NCI-H2107 treated with DMSO at 0.1 percent for 48 hours (cell line): ENCODE measurements around the gene SLC16A11.
"Not testable (repeated sequence)": the region's sequence is repeated elsewhere in the genome, so short reads cannot be mapped to it uniquely, and the experiment has no call there.

ENCODE experiments used
- DNase-seq: peaks from one replicate; lab custom pipeline; 2025; ENCODE audit not compliant: unreplicated experiment; lab: John Stamatoyannopoulos, UW

The SLC16A11 gene

GRCh38 chr17:7010523-7010922 lies 33.4 kb downstream of the SLC16A11 start:
- no peak for DNase-seq

- DNase-seq: no peak
Observed at GRCh38 chr17:7007143-7007542, 36.7 kb downstream of the SLC16A11 start.

DNA sequence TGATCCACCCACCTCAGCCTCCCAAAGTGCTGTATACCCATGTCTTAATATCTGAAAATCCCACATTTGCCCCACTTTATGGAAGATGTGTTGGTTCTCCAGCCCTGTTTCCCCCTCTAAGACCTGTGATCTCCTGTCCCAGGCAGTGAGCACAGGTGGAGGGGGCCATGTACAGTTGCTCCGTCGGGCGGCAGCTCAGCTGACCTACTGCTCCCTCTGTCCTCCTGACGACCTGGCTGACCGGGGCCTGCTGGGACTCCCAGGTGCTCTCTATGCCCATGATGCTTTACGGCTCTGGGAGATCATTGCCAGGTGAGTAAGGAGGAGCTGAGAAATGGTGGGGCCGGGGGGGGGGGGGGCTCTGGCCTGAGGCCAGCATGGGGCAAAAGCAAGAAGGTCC lies 38.2 kb downstream of the SLC16A11 start:
- no peak for DNase-seq

DNA sequence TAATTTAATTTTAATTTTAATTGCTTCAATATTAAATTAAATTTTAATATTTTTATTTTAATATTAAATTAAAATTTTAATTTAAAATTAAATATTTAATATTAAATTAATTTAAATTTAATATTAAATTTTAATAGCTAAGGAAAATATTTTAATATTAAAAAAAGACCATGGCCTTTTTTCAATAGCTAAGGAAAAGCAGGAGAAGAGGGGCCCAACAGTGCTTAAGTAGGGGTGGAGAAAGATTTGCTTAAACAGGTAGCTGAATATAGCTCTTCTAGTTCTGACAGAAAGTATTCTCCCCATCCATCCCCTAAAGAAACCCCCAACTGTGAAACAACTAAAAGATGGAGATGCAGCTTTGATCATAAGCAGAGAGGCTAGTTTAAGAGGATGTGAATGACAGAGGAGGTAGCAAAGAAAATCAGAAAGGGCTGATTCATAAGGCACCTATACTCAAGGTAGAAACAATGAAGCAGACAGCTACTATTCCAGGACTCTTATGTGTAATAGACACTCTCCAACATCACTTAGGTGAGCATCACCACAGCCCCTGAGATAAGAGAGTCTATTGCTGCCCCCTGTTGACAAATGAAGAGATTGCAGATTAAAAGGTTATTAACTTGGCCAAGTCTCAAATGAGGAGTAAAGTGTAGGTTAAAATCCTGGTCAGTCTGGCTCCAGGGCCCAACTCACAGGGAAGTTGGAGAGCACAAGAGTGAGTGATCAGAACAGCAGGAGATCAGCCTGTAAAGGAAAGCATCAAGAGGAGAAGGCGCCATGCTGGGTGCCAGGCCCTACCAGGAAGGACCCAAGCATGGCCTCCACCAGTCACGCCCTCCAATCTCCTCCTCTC lies 39.3 kb downstream of the SLC16A11 start:
- DNase-seq: peak; percentile 64

DNA sequence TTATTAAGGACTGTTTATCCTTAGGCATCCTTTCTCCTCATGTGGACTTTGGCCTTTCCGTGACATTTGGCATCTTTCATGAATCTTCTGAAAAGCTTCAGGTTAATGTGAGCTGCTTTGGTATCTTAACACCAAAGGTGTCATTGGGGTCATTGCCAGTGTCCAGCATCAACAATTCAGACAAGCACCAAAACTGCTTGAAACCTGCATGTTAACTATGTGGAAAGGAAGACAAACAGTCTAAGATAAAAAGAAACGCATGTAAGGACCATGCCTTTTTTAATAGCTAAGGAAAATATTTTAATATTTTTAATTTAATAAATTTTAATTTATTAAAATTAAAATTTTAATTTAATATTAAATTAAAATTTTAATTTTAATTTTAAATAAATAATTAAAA lies 40.1 kb downstream of the SLC16A11 start:
- DNase-seq: no peak

GRCh38 chr17:7002288-7003047 lies 41.4 kb downstream of the SLC16A11 start:
- DNase-seq: no peak

DNA sequence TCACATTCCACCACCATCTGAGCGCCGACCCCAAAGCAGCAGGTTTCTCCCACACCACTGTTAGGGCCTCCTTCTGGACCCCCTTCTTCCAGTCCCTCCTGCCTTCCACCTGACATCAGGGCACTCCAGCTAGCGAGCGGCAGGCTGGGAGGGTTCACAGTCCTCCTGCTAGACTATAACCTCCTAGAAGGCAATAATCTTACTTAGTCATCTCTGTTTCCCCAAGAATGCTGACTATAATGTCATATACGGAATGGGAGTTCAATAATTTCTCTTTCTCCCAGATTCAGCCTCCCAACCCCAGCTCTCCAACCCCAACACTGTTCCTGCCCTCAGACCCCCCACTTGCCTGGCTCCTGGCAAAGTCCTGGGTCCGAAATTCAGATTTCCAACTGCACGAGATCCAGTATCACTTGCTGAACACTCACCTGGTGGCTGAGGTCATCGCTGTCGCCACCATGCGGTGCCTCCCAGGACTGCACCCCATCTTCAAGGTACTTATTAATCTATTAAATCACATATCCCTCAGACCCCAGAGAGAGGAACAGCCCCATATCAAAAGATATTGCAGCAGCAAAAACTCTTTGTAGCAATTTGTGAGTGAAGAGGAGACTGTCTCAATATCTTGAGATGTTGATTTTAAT lies 42.5 kb downstream of the SLC16A11 start:
- DNase-seq: peak; percentile 0

GRCh38 chr17:6998855-6999508 lies 44.9 kb downstream of the SLC16A11 start:
- DNase-seq: no peak

DNA sequence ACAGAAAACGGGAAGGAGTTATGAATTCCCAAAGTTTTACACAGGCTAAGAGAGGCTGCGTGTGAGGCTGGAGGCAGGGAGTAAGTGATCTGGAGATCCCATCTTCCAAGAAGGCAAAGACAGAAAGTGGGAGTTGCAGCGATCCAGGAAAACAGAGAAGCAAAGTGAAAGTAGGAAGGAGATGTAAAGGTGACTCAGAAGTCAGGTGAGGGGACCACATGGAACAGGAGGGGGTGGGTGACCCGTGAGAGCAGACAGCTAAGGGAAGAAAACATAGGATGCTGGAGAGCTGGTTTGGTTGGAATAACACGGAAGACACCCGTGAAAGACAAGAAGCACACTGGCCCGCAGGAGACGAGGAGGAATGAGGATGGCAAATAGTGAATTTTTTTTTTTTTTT lies 46.7 kb downstream of the SLC16A11 start:
- DNase-seq: no peak

DNA sequence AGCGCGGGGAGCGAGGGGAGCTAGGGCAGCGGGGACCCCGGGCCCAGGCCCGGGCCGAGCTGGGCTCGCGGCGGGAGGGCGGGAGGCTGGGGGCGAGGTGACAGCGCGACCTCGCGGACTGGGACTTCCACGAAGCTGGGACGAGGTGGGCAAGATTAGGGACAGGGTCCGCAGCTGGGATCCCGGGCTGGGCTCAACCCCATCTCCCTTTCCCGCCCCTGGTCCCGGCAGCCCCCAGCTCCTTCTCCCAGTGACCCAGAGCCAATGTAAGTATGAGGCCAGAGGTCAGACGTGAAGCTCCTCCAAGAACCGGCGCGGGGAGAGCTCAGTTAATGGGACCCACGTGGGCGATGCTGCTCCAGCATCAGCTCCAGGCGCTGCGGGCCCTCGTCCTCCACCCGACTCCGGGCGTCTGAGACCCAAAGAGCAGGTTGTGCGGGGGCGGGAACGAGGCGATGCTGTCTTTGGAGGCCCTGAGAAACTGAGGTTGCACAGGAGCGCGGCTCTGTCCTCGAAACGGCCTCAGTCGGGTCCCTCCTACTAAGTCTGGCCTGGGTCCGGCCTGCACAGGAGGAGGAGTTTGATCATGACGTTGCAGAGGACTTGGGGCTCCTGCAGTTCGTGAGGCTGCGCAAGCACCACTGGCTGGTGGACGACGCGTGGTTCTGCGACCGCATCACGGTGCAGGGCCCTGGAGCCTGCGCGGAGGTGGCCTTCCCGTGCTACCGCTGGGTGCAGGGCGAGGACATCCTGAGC lies 47.5 kb downstream of the SLC16A11 start:
- DNase-seq: no peak

DNA sequence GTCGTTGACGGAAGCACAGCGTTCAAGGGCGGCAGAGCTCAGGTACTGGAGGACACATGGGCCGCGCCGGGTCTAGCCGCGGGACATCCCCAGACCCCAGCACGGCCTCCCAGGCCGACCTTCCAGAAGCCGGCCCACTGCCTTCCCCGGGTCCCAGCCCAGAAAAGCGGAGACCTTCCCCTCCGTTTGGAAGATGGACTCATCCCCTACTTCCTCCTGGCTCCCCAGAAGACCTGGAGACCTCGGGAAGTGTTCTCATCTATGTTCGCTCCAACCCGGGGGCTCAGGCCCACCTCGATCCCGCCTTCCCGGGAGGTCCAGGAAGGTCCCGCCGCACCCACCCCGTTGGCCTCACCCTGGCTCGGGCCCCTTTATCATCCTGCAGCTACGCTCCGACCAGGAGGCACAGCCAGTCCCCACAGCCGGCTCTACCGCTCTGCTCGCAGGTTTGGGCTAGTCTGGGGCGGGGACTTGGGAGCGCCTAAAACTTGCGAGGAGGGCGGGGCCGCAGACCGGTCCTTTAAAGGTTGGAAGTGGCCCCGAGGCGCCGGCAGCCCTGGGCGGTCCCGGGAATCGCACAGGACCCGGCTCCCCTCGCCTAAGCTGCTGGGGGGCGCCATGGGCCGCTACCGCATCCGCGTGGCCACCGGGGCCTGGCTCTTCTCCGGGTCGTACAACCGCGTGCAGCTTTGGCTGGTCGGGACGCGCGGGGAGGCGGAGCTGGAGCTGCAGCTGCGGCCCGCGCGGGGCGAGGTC lies 48.2 kb downstream of the SLC16A11 start, which contains the start of gene ALOX12:
Gene ALOX12 (plus strand): TSS at position 550 of the 756 bp plus-strand sequence. CDS start 69 bp downstream, at position 619.
- no peak for DNase-seq

DNA sequence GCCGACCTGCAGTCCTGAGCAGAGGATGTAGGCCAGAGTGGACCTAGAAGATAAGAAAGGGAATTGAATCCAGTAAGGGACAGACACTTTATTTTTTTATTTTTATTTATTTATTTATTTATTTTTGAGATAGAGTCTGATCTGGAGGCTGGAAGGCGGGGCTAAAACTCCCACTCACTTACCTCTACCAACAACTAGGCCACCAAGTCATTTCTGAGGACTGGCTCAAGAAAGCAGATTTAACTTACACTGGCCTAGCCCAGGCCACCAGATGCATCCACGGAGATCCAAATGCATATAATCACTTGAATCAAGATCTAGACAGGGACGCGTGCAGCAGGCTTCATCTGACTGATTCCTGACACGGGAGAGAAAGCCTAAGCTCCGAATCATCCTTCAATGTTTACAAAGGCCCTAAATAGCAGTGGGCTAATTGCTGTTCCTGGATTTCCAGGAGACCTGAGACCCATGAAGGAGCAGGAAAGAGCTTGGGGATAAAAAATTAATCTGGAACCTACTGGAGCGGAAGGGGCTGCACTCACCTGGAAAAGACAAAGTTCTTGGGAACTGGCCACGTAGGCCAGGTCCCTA lies 49.1 kb downstream of the SLC16A11 start:
- DNase-seq: no peak

- DNase-seq: no peak
Observed at GRCh38 chr17:6994118-6994598, 49.7 kb downstream of the SLC16A11 start.

GRCh38 chr17:6993613-6994056 lies 50.3 kb downstream of the SLC16A11 start:
- DNase-seq: not testable (repeated sequence)
